ENCODE measurements around the gene NR6A1.

DNA sequence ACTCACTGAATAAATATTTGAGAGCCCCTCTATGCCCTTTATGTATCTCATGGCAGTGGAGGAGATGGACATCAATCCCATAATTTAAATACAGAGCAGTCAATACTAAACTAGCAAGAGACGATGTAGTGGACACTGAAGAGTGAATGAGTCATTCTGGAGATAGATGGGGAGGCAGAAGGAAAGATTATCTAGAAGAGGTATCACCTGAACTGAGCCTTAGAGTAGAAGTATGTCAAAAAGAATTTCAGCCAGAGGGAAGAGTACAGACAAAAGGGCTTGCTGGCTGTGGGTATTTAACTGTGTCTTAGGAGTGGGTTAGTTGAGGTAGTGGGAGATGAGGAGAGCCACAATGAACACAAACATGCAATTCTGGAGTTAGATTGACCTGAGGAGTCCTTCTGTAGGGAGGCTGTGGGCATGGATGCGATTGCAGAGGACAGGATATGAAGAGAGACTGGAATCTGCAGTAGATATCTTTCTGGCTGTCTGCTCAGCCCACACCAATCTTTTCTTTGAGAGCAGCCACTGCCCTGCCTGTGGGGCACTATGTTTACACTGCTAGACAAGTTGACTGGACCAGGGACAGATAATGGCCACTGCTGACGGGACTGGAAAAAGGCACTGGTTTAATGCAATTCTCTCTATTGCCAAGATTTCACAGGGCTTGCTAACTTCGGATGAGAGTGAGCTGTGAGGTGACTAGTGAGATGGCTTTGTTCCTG is 200.0 kb downstream of the NR6A1 start:
- TF ChIP-seq, protein P1, sequence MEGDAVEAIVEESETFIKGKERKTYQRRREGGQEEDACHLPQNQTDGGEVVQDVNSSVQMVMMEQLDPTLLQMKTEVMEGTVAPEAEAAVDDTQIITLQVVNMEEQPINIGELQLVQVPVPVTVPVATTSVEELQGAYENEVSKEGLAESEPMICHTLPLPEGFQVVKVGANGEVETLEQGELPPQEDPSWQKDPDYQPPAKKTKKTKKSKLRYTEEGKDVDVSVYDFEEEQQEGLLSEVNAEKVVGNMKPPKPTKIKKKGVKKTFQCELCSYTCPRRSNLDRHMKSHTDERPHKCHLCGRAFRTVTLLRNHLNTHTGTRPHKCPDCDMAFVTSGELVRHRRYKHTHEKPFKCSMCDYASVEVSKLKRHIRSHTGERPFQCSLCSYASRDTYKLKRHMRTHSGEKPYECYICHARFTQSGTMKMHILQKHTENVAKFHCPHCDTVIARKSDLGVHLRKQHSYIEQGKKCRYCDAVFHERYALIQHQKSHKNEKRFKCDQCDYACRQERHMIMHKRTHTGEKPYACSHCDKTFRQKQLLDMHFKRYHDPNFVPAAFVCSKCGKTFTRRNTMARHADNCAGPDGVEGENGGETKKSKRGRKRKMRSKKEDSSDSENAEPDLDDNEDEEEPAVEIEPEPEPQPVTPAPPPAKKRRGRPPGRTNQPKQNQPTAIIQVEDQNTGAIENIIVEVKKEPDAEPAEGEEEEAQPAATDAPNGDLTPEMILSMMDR (IDR thresholded peaks at IDR 0.05; ENCODE audit: low read depth, low read length, poor library complexity, severe bottlenecking) = no peak
- no peak for TF ChIP-seq EZH2phosphoT487 (IDR thresholded peaks at IDR 0.05; ENCODE audit: borderline replicate concordance, low read length)
